ENCODE measurements around the gene FNDC7.

DNA sequence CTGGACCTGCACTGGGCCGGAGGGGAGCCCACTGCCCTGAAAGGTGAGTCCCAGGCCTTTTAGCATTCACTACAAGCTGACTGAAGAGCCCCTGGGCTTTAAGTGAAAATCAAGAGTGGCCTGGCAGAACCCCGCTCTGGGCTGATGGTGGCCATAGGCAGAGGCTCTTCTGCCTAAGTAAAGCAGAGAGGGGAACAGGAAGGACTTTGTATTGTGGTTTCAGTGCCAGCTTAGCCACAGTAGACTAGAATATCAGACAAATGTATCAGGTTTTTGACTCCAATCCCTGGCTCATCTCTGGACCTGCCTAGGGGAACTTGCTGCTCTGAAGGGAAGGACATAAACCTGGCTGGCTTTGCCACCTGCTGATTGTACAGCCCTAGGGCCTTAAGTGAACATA lies 41.6 kb upstream of the FNDC7 start:
- TF ChIP-seq EP300 (IDR thresholded peaks at IDR 0.05; ENCODE audit: borderline replicate concordance) (no peak), RAD21 (IDR thresholded peaks at IDR 0.05; ENCODE audit: low read depth) (no peak), MAX (IDR thresholded peaks at IDR 0.05) (no peak), EGR1 (IDR thresholded peaks at IDR 0.05) (no peak), TAF1 (IDR thresholded peaks at IDR 0.05; ENCODE audit: low read depth) (no peak), TCF12 (IDR thresholded peaks at IDR 0.05; ENCODE audit: low read depth) (no peak), CEBPB (IDR thresholded peaks at IDR 0.05) (no peak), CREB1 (IDR thresholded peaks at IDR 0.05; ENCODE audit: low read depth) (no peak), ZBTB7A (IDR thresholded peaks at IDR 0.05; ENCODE audit: low read depth) (no peak), YY1 (IDR thresholded peaks at IDR 0.05; ENCODE audit: low read depth) (no peak), REST (IDR thresholded peaks at IDR 0.05; ENCODE audit: low read depth) (no peak), FOXM1 (IDR thresholded peaks at IDR 0.05; ENCODE audit: borderline replicate concordance, low read depth) (no peak)

Measured in Ishikawa (cell line).